B cell (primary cell): Measurements from ENCODE around the gene ERBB2.

Experiments used
- EZH2 ChIP-seq: IDR thresholded peaks from 2 replicates; pipeline ENCODE4 v1.6.1; 2012; ENCODE audit warnings: borderline replicate concordance, low read depth, mild to moderate bottlenecking, moderate library complexity, low read length; ENCODE audit not compliant: insufficient read depth, poor library complexity, severe bottlenecking
- TF ChIP-seq, protein P1 (sequence below): fragments of 200-600 bp; IDR thresholded peaks from one replicate; pipeline ENCODE4 v1.8.0; 2022; ENCODE audit warnings: antibody characterized with exemption, mild to moderate bottlenecking

DNA sequence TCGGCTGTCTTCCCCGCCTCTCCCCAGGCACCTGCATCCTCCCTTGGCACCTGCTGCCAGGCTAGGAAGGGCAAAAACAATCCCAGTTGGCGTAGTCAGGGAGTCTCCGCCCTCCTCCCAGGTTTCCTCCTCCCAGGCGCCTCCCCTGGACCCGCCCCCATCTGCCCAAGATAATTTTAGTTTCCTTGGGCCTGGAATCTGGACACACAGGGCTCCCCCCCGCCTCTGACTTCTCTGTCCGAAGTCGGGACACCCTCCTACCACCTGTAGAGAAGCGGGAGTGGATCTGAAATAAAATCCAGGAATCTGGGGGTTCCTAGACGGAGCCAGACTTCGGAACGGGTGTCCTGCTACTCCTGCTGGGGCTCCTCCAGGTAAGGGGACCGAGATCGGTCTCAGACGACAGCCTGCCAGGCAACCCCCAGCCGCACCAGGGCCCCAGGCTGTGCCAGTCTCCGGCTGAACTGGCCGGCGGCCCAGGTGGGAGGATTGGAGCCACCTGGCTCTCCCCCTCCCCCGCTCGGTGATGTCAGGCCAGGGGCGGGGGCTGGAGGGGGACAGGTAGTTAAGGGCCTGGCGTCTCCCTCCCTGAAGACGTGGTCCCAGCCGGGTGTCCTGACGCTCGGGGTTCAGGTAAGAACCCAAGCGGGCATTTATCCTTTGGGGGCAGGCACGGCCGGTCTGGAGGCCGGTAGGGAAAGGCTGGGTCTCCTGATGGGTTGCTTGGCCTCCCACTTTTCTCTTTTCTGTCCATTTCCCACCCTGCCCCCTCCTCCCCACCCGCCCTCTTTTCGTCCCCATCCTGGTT, 38.1 kb downstream of the ERBB2 start, which contains the start of gene GRB7:
- TF ChIP-seq, protein P1, sequence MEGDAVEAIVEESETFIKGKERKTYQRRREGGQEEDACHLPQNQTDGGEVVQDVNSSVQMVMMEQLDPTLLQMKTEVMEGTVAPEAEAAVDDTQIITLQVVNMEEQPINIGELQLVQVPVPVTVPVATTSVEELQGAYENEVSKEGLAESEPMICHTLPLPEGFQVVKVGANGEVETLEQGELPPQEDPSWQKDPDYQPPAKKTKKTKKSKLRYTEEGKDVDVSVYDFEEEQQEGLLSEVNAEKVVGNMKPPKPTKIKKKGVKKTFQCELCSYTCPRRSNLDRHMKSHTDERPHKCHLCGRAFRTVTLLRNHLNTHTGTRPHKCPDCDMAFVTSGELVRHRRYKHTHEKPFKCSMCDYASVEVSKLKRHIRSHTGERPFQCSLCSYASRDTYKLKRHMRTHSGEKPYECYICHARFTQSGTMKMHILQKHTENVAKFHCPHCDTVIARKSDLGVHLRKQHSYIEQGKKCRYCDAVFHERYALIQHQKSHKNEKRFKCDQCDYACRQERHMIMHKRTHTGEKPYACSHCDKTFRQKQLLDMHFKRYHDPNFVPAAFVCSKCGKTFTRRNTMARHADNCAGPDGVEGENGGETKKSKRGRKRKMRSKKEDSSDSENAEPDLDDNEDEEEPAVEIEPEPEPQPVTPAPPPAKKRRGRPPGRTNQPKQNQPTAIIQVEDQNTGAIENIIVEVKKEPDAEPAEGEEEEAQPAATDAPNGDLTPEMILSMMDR, result no peak
- peak; percentile 52 for TF ChIP-seq EZH2
